ENCODE results near the gene OR4L1. TPM values are rescaled to one million over a fixed set of nuclear protein-coding genes. Genes with fewer than 3 reads are reported as not detected.
"Not testable (repeated sequence)": the region's sequence is repeated elsewhere in the genome, so short reads cannot be mapped to it uniquely, and the experiment has no call there.

The OR4L1 gene
- total and polyA plus RNA-seq, 2 donors (not counting 1 experiment from before 2014, with no cell fraction given) = not detected

DNA sequence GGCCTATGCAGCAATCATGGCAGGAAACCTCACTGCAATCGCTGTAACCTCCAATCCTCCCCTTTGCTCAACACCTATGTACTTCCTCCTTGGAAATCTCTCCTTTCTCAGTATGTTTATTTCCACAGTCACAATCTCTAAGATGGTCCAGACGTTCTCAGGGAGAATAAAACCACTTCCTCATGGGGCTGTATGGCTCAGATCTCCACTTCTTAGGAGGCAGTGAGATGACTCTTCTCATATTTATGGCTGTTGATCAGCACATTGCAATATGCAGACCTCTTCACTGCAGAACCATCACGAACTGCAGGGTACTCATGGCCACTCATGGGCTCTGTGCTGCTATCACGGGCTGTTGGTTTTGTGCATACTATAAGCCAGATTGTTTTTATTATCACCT lies 33.6 kb downstream of the OR4L1 start:
- no peaks in the 10 kb centered on the region for H3K4me1 ChIP-seq (ENCODE audit: control insufficient read depth in 2 of 2, insufficient read depth in 2 of 2, low read length in 2 of 2)
- Mint-ChIP-seq H3K4me3 (no peak overlapping the region), H3K27ac (no peak overlapping the region), H3K4me1 (no peaks in the 10 kb centered on the region), H3K9me3 (ENCODE audit: insufficient read depth) (no peaks in the 10 kb centered on the region), H3K27me3 (no peaks in the 10 kb centered on the region)
- no peak overlapping the region for H3K4me3 ChIP-seq (ENCODE audit: control extremely low read depth in 1 of 5, extremely low read depth in 1 of 5, insufficient read depth in 1 of 5, low read depth in 2 of 5, low read length in 4 of 5)
- no peak overlapping the region for H3K27ac ChIP-seq (ENCODE audit: low read length in 2 of 2)
- ChIA-PET CTCF (no interaction called here), POLR2A (no interaction called here)
- no peak overlapping the region for H3K9ac ChIP-seq (ENCODE audit: low read length)
- ATAC-seq (ENCODE audit: low read depth) = no peak
- no peak overlapping the region for H2AFZ ChIP-seq (ENCODE audit: insufficient read depth, low read depth, low read length, poor library complexity, severe bottlenecking)
- no peaks in the 10 kb centered on the region for H3K9me3 ChIP-seq (ENCODE audit: control extremely low read depth in 1 of 3, control insufficient read depth in 2 of 3, insufficient read depth in 1 of 3, low read length in 2 of 3)
- peaks cover 0 to 3% (median 0%) of the 10 kb centered on the region in 4 experiments for H3K27me3 ChIP-seq (replicated peaks in 1 of 4; ENCODE audit: control extremely low read depth in 1 of 4, control insufficient read depth in 3 of 4, insufficient read depth in 4 of 4, low read length in 3 of 4)
- H3K4me2 ChIP-seq (replicated peaks; ENCODE audit: low read depth, low read length, poor library complexity, severe bottlenecking) = no peak overlapping the region
- TF ChIP-seq, protein P1, sequence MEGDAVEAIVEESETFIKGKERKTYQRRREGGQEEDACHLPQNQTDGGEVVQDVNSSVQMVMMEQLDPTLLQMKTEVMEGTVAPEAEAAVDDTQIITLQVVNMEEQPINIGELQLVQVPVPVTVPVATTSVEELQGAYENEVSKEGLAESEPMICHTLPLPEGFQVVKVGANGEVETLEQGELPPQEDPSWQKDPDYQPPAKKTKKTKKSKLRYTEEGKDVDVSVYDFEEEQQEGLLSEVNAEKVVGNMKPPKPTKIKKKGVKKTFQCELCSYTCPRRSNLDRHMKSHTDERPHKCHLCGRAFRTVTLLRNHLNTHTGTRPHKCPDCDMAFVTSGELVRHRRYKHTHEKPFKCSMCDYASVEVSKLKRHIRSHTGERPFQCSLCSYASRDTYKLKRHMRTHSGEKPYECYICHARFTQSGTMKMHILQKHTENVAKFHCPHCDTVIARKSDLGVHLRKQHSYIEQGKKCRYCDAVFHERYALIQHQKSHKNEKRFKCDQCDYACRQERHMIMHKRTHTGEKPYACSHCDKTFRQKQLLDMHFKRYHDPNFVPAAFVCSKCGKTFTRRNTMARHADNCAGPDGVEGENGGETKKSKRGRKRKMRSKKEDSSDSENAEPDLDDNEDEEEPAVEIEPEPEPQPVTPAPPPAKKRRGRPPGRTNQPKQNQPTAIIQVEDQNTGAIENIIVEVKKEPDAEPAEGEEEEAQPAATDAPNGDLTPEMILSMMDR (IDR thresholded peaks at IDR 0.05) = no peak
- no peaks in the 10 kb centered on the region for H3K36me3 ChIP-seq (replicated peaks in 1 of 2; ENCODE audit: control extremely low read depth in 1 of 2, control insufficient read depth in 1 of 2, extremely low read depth in 1 of 2, insufficient read depth in 2 of 2, low read length in 1 of 2)
- 30% methylated on average over 2 of the region's 4 CpGs for WGBS (ENCODE audit: insufficient coverage)
- H3K79me2 ChIP-seq (ENCODE audit: control insufficient read depth, insufficient read depth, low read length) = no peaks in the 10 kb centered on the region
- intact Hi-C loops (cut with micrococcal nuclease) = no loop called here
- no peak for DNase-seq
- H4K20me1 ChIP-seq (ENCODE audit: control insufficient read depth, insufficient read depth, low read length, poor library complexity, severe bottlenecking) = no peaks in the 10 kb centered on the region

DNA sequence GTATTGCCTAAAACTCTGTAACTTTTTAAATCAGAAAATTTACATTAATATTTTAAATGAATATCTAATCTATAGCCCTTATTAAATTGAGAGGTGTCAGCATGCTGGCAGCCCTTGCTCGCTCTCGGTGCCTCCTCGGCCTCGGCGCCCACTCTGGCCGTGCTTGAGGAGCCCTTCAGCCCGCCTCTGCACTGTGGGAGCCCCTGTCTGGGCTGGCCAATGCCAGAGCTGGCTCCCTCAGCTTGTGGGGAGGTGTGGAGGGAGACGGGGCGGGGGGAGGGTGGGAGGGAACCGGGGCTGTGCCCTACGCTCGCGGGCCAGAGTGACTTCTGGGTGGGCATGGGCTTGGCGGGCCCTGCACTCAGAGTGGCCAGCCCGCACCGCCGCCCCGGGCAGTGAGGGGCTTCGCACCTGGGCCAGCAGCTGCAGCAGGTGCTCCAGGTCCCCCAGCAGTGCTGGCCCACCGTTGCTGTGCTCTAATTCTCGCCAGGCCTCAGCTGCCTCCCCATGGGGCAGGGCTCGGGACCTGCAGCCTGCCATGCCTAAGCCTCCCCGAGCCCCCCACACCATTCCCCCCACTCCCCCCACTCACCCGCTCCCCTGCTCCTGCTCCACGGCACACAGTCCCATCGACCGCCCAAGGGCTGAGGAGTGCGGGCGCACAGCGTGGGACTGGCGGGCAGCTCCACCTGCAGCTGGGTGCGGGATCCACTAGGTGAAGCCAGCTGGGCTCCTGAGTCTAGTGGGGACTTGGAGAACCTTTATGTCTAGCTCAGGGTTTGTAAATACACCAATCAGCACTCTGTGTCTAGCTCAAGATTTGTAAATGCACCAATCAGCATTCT lies 39.3 kb downstream of the OR4L1 start:
- H3K9me3 ChIP-seq (ENCODE audit: control extremely low read depth in 1 of 3, control insufficient read depth in 2 of 3, insufficient read depth in 1 of 3, low read length in 2 of 3); H3K9me3 Mint-ChIP-seq (ENCODE audit: insufficient read depth); H3K79me2 ChIP-seq (ENCODE audit: control insufficient read depth, insufficient read depth, low read length); intact Hi-C loops (cut with micrococcal nuclease); H3K27me3 Mint-ChIP-seq; H3K4me2 ChIP-seq (replicated peaks; ENCODE audit: low read depth, low read length, poor library complexity, severe bottlenecking); POLR2A ChIA-PET; H3K27ac ChIP-seq (ENCODE audit: low read length in 2 of 2); H3K9ac ChIP-seq (ENCODE audit: low read length); H3K27me3 ChIP-seq (replicated peaks in 1 of 4; ENCODE audit: control extremely low read depth in 1 of 4, control insufficient read depth in 3 of 4, insufficient read depth in 4 of 4, low read length in 3 of 4); H4K20me1 ChIP-seq (ENCODE audit: control insufficient read depth, insufficient read depth, low read length, poor library complexity, severe bottlenecking); H3K4me1 ChIP-seq (ENCODE audit: control insufficient read depth in 2 of 2, insufficient read depth in 2 of 2, low read length in 2 of 2); ATAC-seq (ENCODE audit: low read depth); H3K4me3 ChIP-seq (ENCODE audit: control extremely low read depth in 1 of 5, extremely low read depth in 1 of 5, insufficient read depth in 1 of 5, low read depth in 2 of 5, low read length in 4 of 5); H3K27ac Mint-ChIP-seq; H2AFZ ChIP-seq (ENCODE audit: insufficient read depth, low read depth, low read length, poor library complexity, severe bottlenecking); H3K4me3 Mint-ChIP-seq; H3K36me3 ChIP-seq (replicated peaks in 1 of 2; ENCODE audit: control extremely low read depth in 1 of 2, control insufficient read depth in 1 of 2, extremely low read depth in 1 of 2, insufficient read depth in 2 of 2, low read length in 1 of 2); DNase-seq; CTCF ChIA-PET; H3K4me1 Mint-ChIP-seq: not testable (repeated sequence)
- 94% methylated on average over 23 of the region's 32 CpGs for WGBS (ENCODE audit: insufficient coverage)

Measured in B cell (primary cell).